ENCODE results near the gene LIN7A. TPM values are rescaled to one million over a fixed set of nuclear protein-coding genes. Genes with fewer than 3 reads are reported as not detected.

Gene LIN7A
- total and polyA plus RNA-seq, 2 of the 8 experiments (the other 6 are each of a cell fraction or from before 2014, with no cell fraction given): 5.8 to 22.0 TPM

DNA sequence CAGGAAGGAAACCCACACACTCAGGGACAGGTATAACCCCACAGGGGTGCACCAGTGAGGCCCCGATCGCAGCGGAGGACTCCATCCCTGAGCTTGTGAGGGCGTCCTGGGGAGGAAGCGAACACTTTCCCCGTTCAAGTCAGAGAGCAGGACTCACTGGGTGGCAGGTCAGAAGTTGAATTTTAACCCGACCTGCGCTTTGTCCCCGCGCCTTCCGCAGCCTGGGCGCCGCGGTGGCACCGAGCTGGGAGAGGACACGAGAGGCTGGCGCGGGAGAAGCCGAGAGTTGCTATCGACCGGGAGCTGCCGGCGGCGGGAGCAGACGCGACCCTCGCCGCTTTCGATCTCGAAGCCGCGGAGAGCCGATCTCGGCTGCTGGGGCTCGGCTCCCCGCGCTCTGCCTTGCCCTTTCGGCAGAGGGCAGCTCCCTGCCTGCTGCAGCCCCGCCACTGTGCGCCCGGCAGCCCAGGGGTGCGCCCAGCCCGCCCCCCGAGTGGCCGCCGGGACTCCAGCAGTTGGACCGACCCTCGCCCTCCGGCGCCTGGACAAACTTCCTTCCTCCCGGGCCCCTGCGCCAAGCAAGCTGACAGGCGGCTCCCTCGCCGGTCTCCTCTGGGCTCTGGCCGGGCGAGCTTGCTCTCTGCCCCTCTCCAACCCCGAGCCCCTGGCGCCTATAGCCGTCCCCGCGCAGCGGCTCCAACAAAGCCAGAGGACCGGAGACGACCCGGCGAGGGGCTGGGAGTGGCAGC lies 918 bp downstream of the LIN7A start:
- Histone ChIP-seq H2AK5ac (ENCODE audit: low read depth, low read length) (no peak overlapping the region), H2AFZ (ENCODE audit: low read length) (peak overlapping the region; percentile 98), H3K79me2 (ENCODE audit: control insufficient read depth in 1 of 2, insufficient read depth in 2 of 2, low read length in 2 of 2) (peaks cover 0 to 10% of the 10 kb centered on the region in 2 experiments; a peak in 2 of 4 replicates), H3K27me3 (replicated peaks in 1 of 4; ENCODE audit: control insufficient read depth in 3 of 4, extremely low read depth in 1 of 4, insufficient read depth in 3 of 4, low read length in 3 of 4) (no peaks in the 10 kb centered on the region; a peak in 1 of 7 replicates), H3K4me2 (ENCODE audit: insufficient read depth in 1 of 2, low read depth in 2 of 2, low read length in 2 of 2) (peak overlapping the region; percentile 75 to 79), H3K23ac (ENCODE audit: insufficient read length) (no peak overlapping the region), H3K79me1 (ENCODE audit: low read depth, low read length) (no peaks in the 10 kb centered on the region), H4K8ac (ENCODE audit: extremely low read depth, insufficient read depth, low read length) (peak overlapping the region; percentile 72; the same call in 1 of the 2 replicates), H4K5ac (ENCODE audit: insufficient read length, low read depth, low read length) (peak overlapping the region; percentile 26), H3K9ac (replicated peaks in 1 of 4; ENCODE audit: extremely low read depth in 1 of 4, low read depth in 3 of 4, low read length in 3 of 4) (peak overlapping the region; percentile 45 to 65 (median 50); a peak in 6 of 7 replicates), H3K27ac (ENCODE audit: low read depth, low read length) (peak overlapping the region; percentile 56), H4K91ac (replicated peaks; ENCODE audit: insufficient read length, low read length) (peak overlapping the region; percentile 25), H3K4me1 (replicated peaks in 1 of 4; ENCODE audit: control insufficient read depth in 3 of 4, insufficient read depth in 4 of 4, low read length in 3 of 4) (peaks cover 0 to 9% (median 5%) of the 10 kb centered on the region in 4 experiments; a peak in 3 of 7 replicates), H2BK20ac (ENCODE audit: low read length) (no peak overlapping the region), H3K18ac (ENCODE audit: extremely low read depth, low read length) (peak overlapping the region; percentile 80; the same call in 1 of the 2 replicates), H3K14ac (ENCODE audit: insufficient read length) (no peak overlapping the region), H3K4ac (replicated peaks; ENCODE audit: insufficient read length, low read depth, low read length) (no peak overlapping the region), H3K36me3 (ENCODE audit: control insufficient read depth in 2 of 4, insufficient read depth in 4 of 4, low read length in 3 of 4) (no peaks in the 10 kb centered on the region), H4K20me1 (replicated peaks in 1 of 2; ENCODE audit: control insufficient read depth in 1 of 2, insufficient read depth in 2 of 2, low read length in 2 of 2) (no peaks in the 10 kb centered on the region), H2BK120ac (replicated peaks; ENCODE audit: low read depth, low read length) (no peak overlapping the region), H3K56ac (replicated peaks; ENCODE audit: insufficient read length, low read depth, low read length) (peak overlapping the region; percentile 20), H3K9me3 (ENCODE audit: insufficient read depth in 2 of 2, low read depth in 1 of 2, low read length in 1 of 2) (no peaks in the 10 kb centered on the region), H2BK5ac (ENCODE audit: low read depth, low read length) (peak overlapping the region; percentile 18; the same call in 1 of the 2 replicates), H2BK12ac (ENCODE audit: low read depth, low read length) (peak overlapping the region; percentile 77; the same call in 1 of the 2 replicates), H3K4me3 (ENCODE audit: extremely low read depth in 1 of 4, insufficient read depth in 2 of 4, low read depth in 3 of 4, low read length in 4 of 4) (peak overlapping the region; percentile 66 to 98 (median 88)), H3K23me2 (ENCODE audit: low read depth, low read length) (peaks cover 3% of the 10 kb centered on the region; the same call in 1 of the 2 replicates), H2BK15ac (ENCODE audit: low read length) (no peak overlapping the region)
- peak; percentile 29 to 85 for DNase-seq (ENCODE audit: low read depth in 1 of 2, low spot score in 2 of 2)
- ChIA-PET POLR2A (ENCODE audit: partially characterized antibody) (interaction anchor here (0.8 to 1.8 kb wide), 7 partner anchors 11 to 154 kb away, joined by 3 to 7 read pairs (median 3); no protein-coding TSS in a partner anchor), CTCF (ENCODE audit: partially characterized antibody) (interaction anchor here (0.7 to 1.3 kb wide), 6 partner anchors 24 to 324 kb away, joined by 3 read pairs; no protein-coding TSS in a partner anchor)
- WGBS, 2 experiments (ENCODE audit: extremely low coverage in 1 of 2, insufficient coverage in 1 of 2, insufficient read length in 1 of 2, insufficient replicate concordance in 2 of 2, low coverage in 1 of 2, low lambda C conversion rate in 2 of 2, missing lambda C conversion rate in 1 of 2): 4% methylated on average over 44 of the region's 67 CpGs; no CpG with 5 or more reads in 1 of the 2 experiments
- no peak for FAIRE-seq
- TF ChIP-seq SAP30 (IDR thresholded peaks at IDR 0.05; ENCODE audit: insufficient read depth, insufficient replicate concordance, low read length) (peak; percentile 31), RAD21 (IDR thresholded peaks at IDR 0.05 in 1 of 2, conservative IDR thresholded peaks at IDR 0.05 in 1 of 2; ENCODE audit: low read depth in 2 of 2, low read length in 2 of 2) (peak in 1 of 2 experiments; percentile 3; a peak in 2 of 4 replicates), KDM4A (IDR thresholded peaks at IDR 0.05; ENCODE audit: low read depth, low read length, severe bottlenecking) (peak; percentile 99), SP1 (IDR thresholded peaks at IDR 0.05; ENCODE audit: low read depth, low read length) (no peak), RBBP5 (IDR thresholded peaks at IDR 0.05; ENCODE audit: borderline replicate concordance, low read depth, low read length) (peak; percentile 100), ASH2L (IDR thresholded peaks at IDR 0.05; ENCODE audit: low read length) (peak; percentile 99), GABPA (IDR thresholded peaks at IDR 0.05; ENCODE audit: borderline replicate concordance, insufficient read depth, low read length) (no peak)
- TF ChIP-seq, protein P1, sequence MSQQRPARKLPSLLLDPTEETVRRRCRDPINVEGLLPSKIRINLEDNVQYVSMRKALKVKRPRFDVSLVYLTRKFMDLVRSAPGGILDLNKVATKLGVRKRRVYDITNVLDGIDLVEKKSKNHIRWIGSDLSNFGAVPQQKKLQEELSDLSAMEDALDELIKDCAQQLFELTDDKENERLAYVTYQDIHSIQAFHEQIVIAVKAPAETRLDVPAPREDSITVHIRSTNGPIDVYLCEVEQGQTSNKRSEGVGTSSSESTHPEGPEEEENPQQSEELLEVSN (IDR thresholded peaks at IDR 0.05): peak; percentile 63
- TF ChIP-seq, protein P2, sequence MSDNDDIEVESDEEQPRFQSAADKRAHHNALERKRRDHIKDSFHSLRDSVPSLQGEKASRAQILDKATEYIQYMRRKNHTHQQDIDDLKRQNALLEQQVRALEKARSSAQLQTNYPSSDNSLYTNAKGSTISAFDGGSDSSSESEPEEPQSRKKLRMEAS (IDR thresholded peaks at IDR 0.05): peak; percentile 31; the same call in 1 of the 2 replicates
